AML-193 (cell line): ENCODE results near the gene GPR101.

Source experiments
- DNase-seq, 2 experiments: peaks; one replicate each; lab custom pipeline; 2025; lab: John Stamatoyannopoulos, UW

Gene GPR101

GRCh38 chrX:137033774-137034507 lies at the start of gene GPR101:
Gene GPR101, minus strand, starts transcription at chrX:137033995. Its CDS starts 2,321 bp downstream, at chrX:137031674.
- no peak for DNase-seq

GRCh38 chrX:137081239-137081638 lies 47.4 kb upstream of the GPR101 start:
- DNase-seq, result no peak

GRCh38 chrX:137072396-137072795 lies 38.6 kb upstream of the GPR101 start:
- DNase-seq, result no peak

- no peak for DNase-seq
Observed at GRCh38 chrX:137071596-137071995, 37.8 kb upstream of the GPR101 start.

GRCh38 chrX:137067147-137067546 lies 33.4 kb upstream of the GPR101 start:
- no peak for DNase-seq

GRCh38 chrX:137062915-137063617 lies 29.3 kb upstream of the GPR101 start:
- no peak for DNase-seq

- DNase-seq, result no peak
Observed at GRCh38 chrX:137058339-137059127, 24.7 kb upstream of the GPR101 start.

- DNase-seq, result no peak
Observed at GRCh38 chrX:137052643-137053235, 18.9 kb upstream of the GPR101 start.

GRCh38 chrX:137051978-137052642 lies 18.3 kb upstream of the GPR101 start:
- peak; percentile 1 to 20 for DNase-seq

- no peak for DNase-seq
Observed at GRCh38 chrX:137044893-137045292, 11.1 kb upstream of the GPR101 start.

GRCh38 chrX:137043736-137044135 lies 9.9 kb upstream of the GPR101 start:
- DNase-seq, result no peak

GRCh38 chrX:137041329-137041728 lies 7.5 kb upstream of the GPR101 start:
- DNase-seq, result no peak

- no peak for DNase-seq
Observed at GRCh38 chrX:137040113-137040794, 6.5 kb upstream of the GPR101 start.

- no peak for DNase-seq
Observed at GRCh38 chrX:137034508-137034872, 695 bp upstream of the GPR101 start.

- DNase-seq, result no peak
Observed at GRCh38 chrX:137032841-137033773, 688 bp downstream of the GPR101 start.

- DNase-seq, result no peak
Observed at GRCh38 chrX:137032341-137032694, 1.5 kb downstream of the GPR101 start.

- DNase-seq, result no peak
Observed at GRCh38 chrX:137031517-137032340, 2.1 kb downstream of the GPR101 start.

GRCh38 chrX:137031039-137031438 lies 2.8 kb downstream of the GPR101 start:
- DNase-seq, result no peak

GRCh38 chrX:137028699-137029098 lies 5.1 kb downstream of the GPR101 start:
- DNase-seq, result no peak
